H1 (cell line): ENCODE data around the gene NR5A2.

Experiments used
- CTCF ChIP-seq, 3 experiments: IDR thresholded peaks; 1 replicate in 2 of 3; 2 replicates in 1 of 3; pipeline versions ENCODE4 v1.5.1 to v1.6.1; 2011; ENCODE audit warnings: low read length in 3 of 3, mild to moderate bottlenecking in 3 of 3, inconsistent platforms in 2 of 3, low read depth in 1 of 3, moderate library complexity in 1 of 3; ENCODE audit not compliant: insufficient read depth in 1 of 3; ENCODE audit errors: control extremely low read depth in 1 of 3
- POLR2AphosphoS5 ChIP-seq: IDR thresholded peaks from 2 replicates; pipeline ENCODE4 v1.6.1; 2011; ENCODE audit warnings: low read depth, low read length
- SIN3A ChIP-seq, 2 experiments: IDR thresholded peaks in 1 of 2; conservative IDR thresholded peaks in 1 of 2; 2 replicates each; pipeline ENCODE4 v1.6.1; 2011 to 2012; ENCODE audit warnings: low read length in 2 of 2, improper control_type of control experiment in 1 of 2, low read depth in 1 of 2, mild to moderate bottlenecking in 1 of 2

DNA sequence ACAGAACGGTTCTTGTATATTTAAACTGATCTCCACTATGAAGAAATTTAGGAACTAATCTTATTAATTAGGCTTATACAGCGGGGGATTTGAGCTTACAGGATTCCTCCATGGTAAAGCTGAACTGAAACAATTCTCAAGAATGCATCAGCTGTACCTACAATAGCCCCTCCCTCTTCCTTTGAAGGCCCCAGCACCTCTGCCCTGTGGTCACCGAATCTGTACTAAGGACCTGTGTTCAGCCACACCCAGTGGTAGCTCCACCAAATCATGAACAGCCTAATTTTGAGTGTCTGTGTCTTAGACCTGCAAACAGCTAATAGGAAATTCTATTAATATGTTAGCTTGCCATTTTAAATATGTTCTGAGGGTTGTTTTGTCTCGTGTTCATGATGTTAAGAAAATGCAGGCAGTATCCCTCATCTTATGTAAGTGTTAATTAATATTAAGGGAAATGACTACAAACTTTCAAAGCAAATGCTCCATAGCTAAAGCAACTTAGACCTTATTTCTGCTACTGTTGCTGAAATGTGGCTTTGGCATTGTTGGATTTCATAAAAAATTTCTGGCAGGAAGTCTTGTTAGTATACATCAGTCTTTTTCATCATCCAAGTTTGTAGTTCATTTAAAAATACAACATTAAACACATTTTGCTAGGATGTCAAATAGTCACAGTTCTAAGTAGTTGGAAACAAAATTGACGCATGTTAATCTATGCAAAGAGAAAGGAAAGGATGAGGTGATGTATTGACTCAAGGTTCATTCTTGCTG is 147.2 kb downstream of the NR5A2 start:
- TF ChIP-seq CTCF (IDR thresholded peaks at IDR 0.05; ENCODE audit: control extremely low read depth in 1 of 3, insufficient read depth in 1 of 3, low read depth in 1 of 3, low read length in 3 of 3) (no peak), SIN3A (conservative IDR thresholded peaks at IDR 0.05 in 1 of 2, IDR thresholded peaks at IDR 0.05 in 1 of 2; ENCODE audit: low read depth in 1 of 2, low read length in 2 of 2) (no peak), POLR2AphosphoS5 (no peak)
